ENCODE results near the gene LTBR.

LTBR gene

GRCh38 chr12:6360080-6360571 is 23.8 kb upstream of the LTBR start:
- H3K27ac ChIP-seq, result no peak overlapping the region
- TF ChIP-seq CTCF (IDR thresholded peaks at IDR 0.05), result no peak
- H3K36me3 ChIP-seq (ENCODE audit: control insufficient read depth, insufficient read depth, low read length), result no peaks in the 10 kb centered on the region
- H3K4me3 ChIP-seq (ENCODE audit: low read depth, low read length), result no peak overlapping the region
- no peak overlapping the region for H2AFZ ChIP-seq
- no peaks in the 10 kb centered on the region for H3K79me2 ChIP-seq
- no peaks in the 10 kb centered on the region for H3K27me3 ChIP-seq (ENCODE audit: control insufficient read depth, insufficient read depth, low read length)
- no peak overlapping the region for H3K4me2 ChIP-seq (ENCODE audit: low read length)
- no peak overlapping the region for H3K9ac ChIP-seq
- H3K4me1 ChIP-seq, result peaks cover 9% of the 10 kb centered on the region
- H3K9me3 ChIP-seq (ENCODE audit: control insufficient read depth, low read length), result no peaks in the 10 kb centered on the region

DNA sequence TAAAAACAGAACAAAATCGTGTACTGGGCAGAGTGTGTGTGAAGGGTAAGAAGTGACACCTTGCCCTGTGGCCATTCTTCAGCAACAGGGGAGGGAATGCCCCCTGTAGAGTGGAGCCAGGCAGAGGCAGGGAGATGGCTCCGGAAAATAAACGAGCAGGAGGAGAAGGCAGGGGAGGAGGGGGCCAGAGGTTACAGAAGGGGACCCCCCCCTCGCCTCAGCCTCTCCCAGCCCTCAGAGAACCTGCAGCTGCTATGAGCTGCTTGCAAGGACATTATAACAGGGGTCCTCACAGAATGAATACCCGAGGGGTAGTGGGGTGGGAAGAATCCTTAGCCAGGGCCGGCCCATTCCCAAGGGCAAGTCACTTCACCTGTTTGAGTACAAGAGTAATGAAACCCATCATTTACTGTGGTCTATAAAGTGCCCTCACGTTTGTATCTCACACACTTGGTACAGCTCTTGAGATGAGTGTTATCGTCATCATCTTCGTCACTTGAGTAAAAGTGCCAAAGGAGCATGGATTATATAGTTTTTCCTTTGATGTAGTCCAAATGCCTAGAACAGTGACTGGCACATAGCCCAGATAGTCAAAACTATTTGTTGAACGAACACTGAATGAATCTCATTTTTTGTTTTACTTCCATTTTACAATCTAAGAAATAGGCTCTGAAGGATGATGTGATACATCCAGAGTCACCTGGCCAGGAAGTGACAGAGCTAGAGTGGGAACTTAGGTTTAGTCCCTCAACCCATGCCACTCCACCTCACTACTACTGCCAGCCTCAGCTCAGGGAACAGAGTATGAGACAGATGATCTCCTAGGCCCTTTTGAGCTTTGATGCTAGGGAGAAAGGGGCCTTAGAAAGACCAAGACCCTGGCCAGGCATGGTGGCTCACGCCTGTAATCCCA is 23.1 kb upstream of the LTBR start:
- Histone ChIP-seq H3K4me3 (ENCODE audit: low read depth, low read length) (no peak overlapping the region), H3K9me3 (ENCODE audit: control insufficient read depth, low read length) (no peaks in the 10 kb centered on the region), H3K4me1 (peaks cover 9% of the 10 kb centered on the region), H3K79me2 (no peaks in the 10 kb centered on the region), H3K9ac (no peak overlapping the region), H3K27ac (no peak overlapping the region), H3K36me3 (ENCODE audit: control insufficient read depth, insufficient read depth, low read length) (no peaks in the 10 kb centered on the region), H2AFZ (no peak overlapping the region), H3K4me2 (ENCODE audit: low read length) (no peak overlapping the region), H3K27me3 (ENCODE audit: control insufficient read depth, insufficient read depth, low read length) (no peaks in the 10 kb centered on the region)
- no peak for TF ChIP-seq CTCF (IDR thresholded peaks at IDR 0.05)

GRCh38 chr12:6361834-6362233 is 22.1 kb upstream of the LTBR start:
- Histone ChIP-seq H3K27ac (peak overlapping the region; percentile 25), H3K9me3 (ENCODE audit: control insufficient read depth, low read length) (no peaks in the 10 kb centered on the region), H3K36me3 (ENCODE audit: control insufficient read depth, insufficient read depth, low read length) (no peaks in the 10 kb centered on the region), H3K4me2 (ENCODE audit: low read length) (no peak overlapping the region), H3K9ac (no peak overlapping the region), H3K27me3 (ENCODE audit: control insufficient read depth, insufficient read depth, low read length) (no peaks in the 10 kb centered on the region), H2AFZ (no peak overlapping the region), H3K4me1 (peaks cover 5% of the 10 kb centered on the region), H3K4me3 (ENCODE audit: low read depth, low read length) (no peak overlapping the region), H3K79me2 (no peaks in the 10 kb centered on the region)
- TF ChIP-seq CTCF (IDR thresholded peaks at IDR 0.05), result no peak

GRCh38 chr12:6362403-6362802 is 21.6 kb upstream of the LTBR start:
- Histone ChIP-seq H3K9ac (no peak overlapping the region), H3K79me2 (no peaks in the 10 kb centered on the region), H3K27ac (peak overlapping the region; percentile 25), H3K27me3 (ENCODE audit: control insufficient read depth, insufficient read depth, low read length) (no peaks in the 10 kb centered on the region), H3K4me1 (peaks cover 3% of the 10 kb centered on the region), H3K4me3 (ENCODE audit: low read depth, low read length) (no peak overlapping the region), H3K36me3 (ENCODE audit: control insufficient read depth, insufficient read depth, low read length) (no peaks in the 10 kb centered on the region), H3K9me3 (ENCODE audit: control insufficient read depth, low read length) (no peaks in the 10 kb centered on the region), H2AFZ (no peak overlapping the region), H3K4me2 (ENCODE audit: low read length) (no peak overlapping the region)
- TF ChIP-seq CTCF (IDR thresholded peaks at IDR 0.05), result no peak

DNA sequence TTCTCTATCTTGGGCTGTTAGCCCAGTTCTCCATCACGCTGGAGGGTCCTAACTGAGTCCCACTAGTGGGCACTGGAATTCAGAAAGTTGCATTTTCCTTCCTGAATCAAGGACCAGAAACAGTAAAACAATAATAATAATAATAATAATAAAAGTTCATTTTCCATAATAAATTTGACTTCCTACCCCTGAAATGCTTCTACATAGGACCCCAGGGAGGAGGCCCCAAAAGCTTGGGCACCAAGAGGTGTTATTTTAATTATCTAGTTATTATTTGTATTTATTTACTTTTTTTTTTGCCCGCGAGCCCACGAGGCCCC is 21.0 kb upstream of the LTBR start:
- Histone ChIP-seq H3K4me2 (ENCODE audit: low read length) (no peak overlapping the region), H3K36me3 (ENCODE audit: control insufficient read depth, insufficient read depth, low read length) (no peaks in the 10 kb centered on the region), H2AFZ (peak overlapping the region; percentile 78), H3K27me3 (ENCODE audit: control insufficient read depth, insufficient read depth, low read length) (no peaks in the 10 kb centered on the region), H3K4me3 (ENCODE audit: low read depth, low read length) (no peak overlapping the region), H3K79me2 (no peaks in the 10 kb centered on the region), H3K9ac (no peak overlapping the region), H3K27ac (peak overlapping the region; percentile 81), H3K9me3 (ENCODE audit: control insufficient read depth, low read length) (no peaks in the 10 kb centered on the region), H3K4me1 (peaks cover 3% of the 10 kb centered on the region)
- no peak for TF ChIP-seq CTCF (IDR thresholded peaks at IDR 0.05)

All from parathyroid adenoma (tissue), 2 donors.